ENCODE data around the gene VGLL2. TPM values are rescaled to one million over a fixed set of nuclear protein-coding genes. Genes with fewer than 3 reads are reported as not detected.

Gene VGLL2
- total RNA-seq, 1 experiment from 2014 or later, result not detected

DNA sequence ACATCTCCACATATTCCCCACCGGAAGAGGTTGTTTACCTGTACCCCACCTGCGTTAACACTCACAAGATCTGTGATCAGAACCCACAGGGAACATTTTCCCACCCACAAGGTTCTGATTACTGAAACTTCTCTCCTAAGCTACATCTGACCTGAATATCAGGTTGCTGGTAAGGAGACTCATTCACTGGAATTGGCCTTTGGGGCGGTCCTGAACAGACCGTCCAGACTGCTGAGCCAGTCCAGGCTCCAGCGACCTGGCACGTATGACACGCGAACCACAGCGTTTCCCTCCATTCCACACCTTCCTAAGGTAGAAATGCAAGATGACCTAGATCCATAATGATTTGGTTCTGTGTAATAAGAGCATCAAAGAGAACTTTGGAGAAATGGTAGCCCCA is 9.8 kb downstream of the VGLL2 start:
- Mint-ChIP-seq H3K9me3 (no peaks in the 10 kb centered on the region), H3K27ac (no peak overlapping the region), H3K27me3 (ENCODE audit: low read depth) (peaks cover 59% of the 10 kb centered on the region), H3K4me1 (peaks cover 13% of the 10 kb centered on the region), H3K36me3 (no peaks in the 10 kb centered on the region), H3K4me3 (no peak overlapping the region)
- no peak for TF ChIP-seq SMAD4 (CRISPR knock-in tag; IDR thresholded peaks at IDR 0.05)
- TF ChIP-seq, protein P1, sequence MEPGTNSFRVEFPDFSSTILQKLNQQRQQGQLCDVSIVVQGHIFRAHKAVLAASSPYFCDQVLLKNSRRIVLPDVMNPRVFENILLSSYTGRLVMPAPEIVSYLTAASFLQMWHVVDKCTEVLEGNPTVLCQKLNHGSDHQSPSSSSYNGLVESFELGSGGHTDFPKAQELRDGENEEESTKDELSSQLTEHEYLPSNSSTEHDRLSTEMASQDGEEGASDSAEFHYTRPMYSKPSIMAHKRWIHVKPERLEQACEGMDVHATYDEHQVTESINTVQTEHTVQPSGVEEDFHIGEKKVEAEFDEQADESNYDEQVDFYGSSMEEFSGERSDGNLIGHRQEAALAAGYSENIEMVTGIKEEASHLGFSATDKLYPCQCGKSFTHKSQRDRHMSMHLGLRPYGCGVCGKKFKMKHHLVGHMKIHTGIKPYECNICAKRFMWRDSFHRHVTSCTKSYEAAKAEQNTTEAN (CRISPR knock-in tag; IDR thresholded peaks at IDR 0.05), result no peak
- no peak for TF ChIP-seq ZNF263 (CRISPR knock-in tag; IDR thresholded peaks at IDR 0.05; ENCODE audit: low read depth)
- TF ChIP-seq ZNF423 (CRISPR knock-in tag; IDR thresholded peaks at IDR 0.05), result no peak
- ChIA-PET POLR2A (no interaction called here), CTCF (no interaction called here)
- ATAC-seq, result no peak
- no peak for DNase-seq (ENCODE audit: low spot score)

DNA sequence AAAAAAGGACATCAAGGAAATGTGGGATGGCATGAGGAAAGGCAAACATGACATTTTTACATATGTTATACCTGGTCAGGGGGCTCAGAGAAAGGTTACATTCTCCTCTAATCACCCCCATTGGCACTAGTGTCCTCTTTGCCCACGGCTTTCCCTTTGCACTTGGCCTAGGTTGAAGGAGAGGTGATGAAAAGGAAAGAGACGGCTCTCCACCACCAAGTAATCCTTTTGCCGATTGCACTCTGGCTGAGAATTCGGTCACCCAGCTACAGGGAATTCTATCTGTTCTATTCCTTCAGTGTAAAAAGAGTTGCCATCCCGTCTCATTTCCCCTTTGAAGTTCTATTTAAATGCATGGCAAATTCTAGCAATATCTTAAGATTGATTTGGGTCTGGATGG is 10.4 kb downstream of the VGLL2 start:
- no peaks in the 10 kb centered on the region for H3K36me3 Mint-ChIP-seq
- ChIA-PET CTCF (interaction anchor here (1.5 kb wide), 1 partner anchor 10 kb away, joined by 3 read pairs; the partner anchor contains the start of gene VGLL2), POLR2A (no interaction called here)
- H3K4me3 Mint-ChIP-seq, result no peak overlapping the region
- DNase-seq (ENCODE audit: low spot score) (no peak), ATAC-seq (no peak)
- peaks cover 55% of the 10 kb centered on the region for H3K27me3 Mint-ChIP-seq (ENCODE audit: low read depth)
- no peaks in the 10 kb centered on the region for H3K9me3 Mint-ChIP-seq
- TF ChIP-seq, protein P2, sequence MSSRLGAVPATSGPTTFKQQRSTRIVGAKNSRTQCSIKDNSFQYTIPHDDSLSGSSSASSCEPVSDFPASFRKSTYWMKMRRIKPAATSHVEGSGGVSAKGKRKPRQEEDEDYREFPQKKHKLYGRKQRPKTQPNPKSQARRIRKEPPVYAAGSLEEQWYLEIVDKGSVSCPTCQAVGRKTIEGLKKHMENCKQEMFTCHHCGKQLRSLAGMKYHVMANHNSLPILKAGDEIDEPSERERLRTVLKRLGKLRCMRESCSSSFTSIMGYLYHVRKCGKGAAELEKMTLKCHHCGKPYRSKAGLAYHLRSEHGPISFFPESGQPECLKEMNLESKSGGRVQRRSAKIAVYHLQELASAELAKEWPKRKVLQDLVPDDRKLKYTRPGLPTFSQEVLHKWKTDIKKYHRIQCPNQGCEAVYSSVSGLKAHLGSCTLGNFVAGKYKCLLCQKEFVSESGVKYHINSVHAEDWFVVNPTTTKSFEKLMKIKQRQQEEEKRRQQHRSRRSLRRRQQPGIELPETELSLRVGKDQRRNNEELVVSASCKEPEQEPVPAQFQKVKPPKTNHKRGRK (CRISPR knock-in tag; IDR thresholded peaks at IDR 0.05; ENCODE audit: borderline replicate concordance), result no peak
- TF ChIP-seq, protein P3, sequence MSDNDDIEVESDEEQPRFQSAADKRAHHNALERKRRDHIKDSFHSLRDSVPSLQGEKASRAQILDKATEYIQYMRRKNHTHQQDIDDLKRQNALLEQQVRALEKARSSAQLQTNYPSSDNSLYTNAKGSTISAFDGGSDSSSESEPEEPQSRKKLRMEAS (CRISPR knock-in tag; IDR thresholded peaks at IDR 0.05), result no peak
- TF ChIP-seq NFYB (CRISPR knock-in tag; conservative IDR thresholded peaks at IDR 0.05; ENCODE audit: low read depth), result no peak
- TF ChIP-seq MXD4 (CRISPR knock-in tag; IDR thresholded peaks at IDR 0.05; ENCODE audit: borderline replicate concordance), result no peak
- TF ChIP-seq CBFB (CRISPR knock-in tag; IDR thresholded peaks at IDR 0.05; ENCODE audit: low read depth), result no peak
- no peak for TF ChIP-seq TEAD4 (CRISPR knock-in tag; IDR thresholded peaks at IDR 0.05)
- TF ChIP-seq, protein P4, sequence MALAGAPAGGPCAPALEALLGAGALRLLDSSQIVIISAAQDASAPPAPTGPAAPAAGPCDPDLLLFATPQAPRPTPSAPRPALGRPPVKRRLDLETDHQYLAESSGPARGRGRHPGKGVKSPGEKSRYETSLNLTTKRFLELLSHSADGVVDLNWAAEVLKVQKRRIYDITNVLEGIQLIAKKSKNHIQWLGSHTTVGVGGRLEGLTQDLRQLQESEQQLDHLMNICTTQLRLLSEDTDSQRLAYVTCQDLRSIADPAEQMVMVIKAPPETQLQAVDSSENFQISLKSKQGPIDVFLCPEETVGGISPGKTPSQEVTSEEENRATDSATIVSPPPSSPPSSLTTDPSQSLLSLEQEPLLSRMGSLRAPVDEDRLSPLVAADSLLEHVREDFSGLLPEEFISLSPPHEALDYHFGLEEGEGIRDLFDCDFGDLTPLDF (CRISPR knock-in tag; IDR thresholded peaks at IDR 0.05), result no peak
- no peak for TF ChIP-seq GRHL2 (CRISPR knock-in tag; IDR thresholded peaks at IDR 0.05; ENCODE audit: insufficient replicate concordance, severe bottlenecking)
- TF ChIP-seq TP53 (CRISPR knock-in tag; IDR thresholded peaks at IDR 0.05), result no peak
- no peak for TF ChIP-seq TEAD1 (CRISPR knock-in tag; IDR thresholded peaks at IDR 0.05)
- no peak for TF ChIP-seq SP1 (CRISPR knock-in tag; conservative IDR thresholded peaks at IDR 0.05)
- no peak for TF ChIP-seq ZNF416 (CRISPR knock-in tag; IDR thresholded peaks at IDR 0.05)
- no peak for TF ChIP-seq ZNF138 (CRISPR knock-in tag; conservative IDR thresholded peaks at IDR 0.05)
- no peak overlapping the region for H3K27ac Mint-ChIP-seq
- H3K4me1 Mint-ChIP-seq, result peaks cover 16% of the 10 kb centered on the region

DNA sequence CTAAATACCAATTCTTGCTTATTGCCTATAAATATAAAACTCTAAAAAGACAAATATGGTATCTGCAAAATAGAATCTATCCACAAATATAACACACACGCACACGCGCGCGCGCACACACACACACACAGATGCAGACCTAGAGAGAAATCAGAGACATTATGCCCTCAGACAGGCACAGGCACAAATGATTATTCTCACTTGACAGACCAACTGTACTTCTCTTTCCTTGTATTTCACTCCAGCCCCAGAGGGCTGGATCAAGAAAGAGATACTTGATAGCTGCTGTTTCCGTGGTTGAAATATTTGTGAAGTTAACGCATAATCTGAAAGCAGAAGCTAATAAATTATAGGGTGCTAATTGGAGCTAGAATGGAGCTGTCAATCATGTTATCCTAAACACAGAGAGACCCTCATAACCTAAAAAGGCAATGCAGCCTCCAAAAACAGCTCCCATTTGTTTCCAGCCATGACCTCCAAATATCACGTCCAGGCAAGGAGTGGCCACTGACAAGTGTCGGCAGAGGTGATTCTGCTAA is 11.5 kb downstream of the VGLL2 start:
- ChIA-PET POLR2A (no interaction called here), CTCF (interaction anchor here (1.5 kb wide), 1 partner anchor 12 kb away, joined by 3 read pairs; the partner anchor contains the start of gene VGLL2)
- no peak overlapping the region for H3K4me3 Mint-ChIP-seq
- H3K9me3 Mint-ChIP-seq, result no peaks in the 10 kb centered on the region
- no peaks in the 10 kb centered on the region for H3K36me3 Mint-ChIP-seq
- H3K4me1 Mint-ChIP-seq, result peaks cover 12% of the 10 kb centered on the region
- H3K27ac Mint-ChIP-seq, result no peak overlapping the region
- no peak for ATAC-seq
- DNase-seq (ENCODE audit: low spot score), result no peak
- peaks cover 44% of the 10 kb centered on the region for H3K27me3 Mint-ChIP-seq (ENCODE audit: low read depth)
- TF ChIP-seq JUN (CRISPR knock-in tag; IDR thresholded peaks at IDR 0.05), result no peak
- no peak for TF ChIP-seq OVOL2 (CRISPR knock-in tag; IDR thresholded peaks at IDR 0.05; ENCODE audit: borderline replicate concordance)
- TF ChIP-seq ZNF396 (CRISPR knock-in tag; IDR thresholded peaks at IDR 0.05; ENCODE audit: borderline replicate concordance), result no peak
- TF ChIP-seq SMAD3 (CRISPR knock-in tag; IDR thresholded peaks at IDR 0.05; ENCODE audit: borderline replicate concordance), result no peak
- TF ChIP-seq NFE2L1 (CRISPR knock-in tag; IDR thresholded peaks at IDR 0.05), result no peak
- no peak for TF ChIP-seq ZNF232 (CRISPR knock-in tag; IDR thresholded peaks at IDR 0.05)
- no peak for TF ChIP-seq EMX1 (CRISPR knock-in tag; IDR thresholded peaks at IDR 0.05)
- TF ChIP-seq, protein P5, sequence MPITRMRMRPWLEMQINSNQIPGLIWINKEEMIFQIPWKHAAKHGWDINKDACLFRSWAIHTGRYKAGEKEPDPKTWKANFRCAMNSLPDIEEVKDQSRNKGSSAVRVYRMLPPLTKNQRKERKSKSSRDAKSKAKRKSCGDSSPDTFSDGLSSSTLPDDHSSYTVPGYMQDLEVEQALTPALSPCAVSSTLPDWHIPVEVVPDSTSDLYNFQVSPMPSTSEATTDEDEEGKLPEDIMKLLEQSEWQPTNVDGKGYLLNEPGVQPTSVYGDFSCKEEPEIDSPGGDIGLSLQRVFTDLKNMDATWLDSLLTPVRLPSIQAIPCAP (CRISPR knock-in tag; IDR thresholded peaks at IDR 0.05), result no peak
- TF ChIP-seq ZNF317 (CRISPR knock-in tag; IDR thresholded peaks at IDR 0.05; ENCODE audit: borderline replicate concordance, low read depth), result no peak
- no peak for TF ChIP-seq ZNF671 (CRISPR knock-in tag; IDR thresholded peaks at IDR 0.05)
- TF ChIP-seq GTF2I (CRISPR knock-in tag; conservative IDR thresholded peaks at IDR 0.05), result no peak
- TF ChIP-seq, protein P6, sequence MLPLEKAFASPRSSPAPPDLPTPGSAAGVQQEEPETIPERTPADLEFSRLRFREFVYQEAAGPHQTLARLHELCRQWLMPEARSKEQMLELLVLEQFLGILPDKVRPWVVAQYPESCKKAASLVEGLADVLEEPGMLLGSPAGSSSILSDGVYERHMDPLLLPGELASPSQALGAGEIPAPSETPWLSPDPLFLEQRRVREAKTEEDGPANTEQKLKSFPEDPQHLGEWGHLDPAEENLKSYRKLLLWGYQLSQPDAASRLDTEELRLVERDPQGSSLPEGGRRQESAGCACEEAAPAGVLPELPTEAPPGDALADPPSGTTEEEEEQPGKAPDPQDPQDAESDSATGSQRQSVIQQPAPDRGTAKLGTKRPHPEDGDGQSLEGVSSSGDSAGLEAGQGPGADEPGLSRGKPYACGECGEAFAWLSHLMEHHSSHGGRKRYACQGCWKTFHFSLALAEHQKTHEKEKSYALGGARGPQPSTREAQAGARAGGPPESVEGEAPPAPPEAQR (CRISPR knock-in tag; IDR thresholded peaks at IDR 0.05), result no peak

Measured in WTC11 (cell line).